HG02973 (cell line): Measurements from ENCODE around the gene DIPK1B.
"Not testable (repeated sequence)": the region's sequence is repeated elsewhere in the genome, so short reads cannot be mapped to it uniquely, and the experiment has no call there.

ENCODE experiments used
- ATAC-seq: cut with Tn5 transposase; IDR thresholded peaks from one replicate; pipeline ENCODE4 v1.9.1; 2021; ENCODE audit warnings: moderate library complexity; ENCODE audit not compliant: unreplicated experiment

Gene DIPK1B

GRCh38 chr9:136748666-136749611, 36.6 kb downstream of the DIPK1B start:
- no peak for ATAC-seq

- no peak for ATAC-seq
Observed at GRCh38 chr9:136750526-136750925, 38.2 kb downstream of the DIPK1B start.

- no peak for ATAC-seq
Observed at GRCh38 chr9:136751244-136751643, 38.9 kb downstream of the DIPK1B start.

GRCh38 chr9:136751814-136752213, 39.4 kb downstream of the DIPK1B start:
- ATAC-seq = no peak

- ATAC-seq = no peak
Observed at GRCh38 chr9:136753371-136754058, 41.1 kb downstream of the DIPK1B start.

GRCh38 chr9:136754059-136754572, 41.7 kb downstream of the DIPK1B start:
- ATAC-seq = no peak

GRCh38 chr9:136754626-136755301, 42.4 kb downstream of the DIPK1B start:
- ATAC-seq = no peak

GRCh38 chr9:136755302-136756133, 43.1 kb downstream of the DIPK1B start:
- not testable (repeated sequence) for ATAC-seq

GRCh38 chr9:136756134-136756438, 43.7 kb downstream of the DIPK1B start:
- ATAC-seq = no peak

- ATAC-seq = no peak
Observed at GRCh38 chr9:136756836-136757235, 44.5 kb downstream of the DIPK1B start.

- ATAC-seq = no peak
Observed at GRCh38 chr9:136757328-136757727, 45.0 kb downstream of the DIPK1B start.

- ATAC-seq = no peak
Observed at GRCh38 chr9:136757751-136758140, 45.4 kb downstream of the DIPK1B start.

- no peak for ATAC-seq
Observed at GRCh38 chr9:136759001-136759400, 46.6 kb downstream of the DIPK1B start.

GRCh38 chr9:136759436-136760325, 47.3 kb downstream of the DIPK1B start:
- no peak for ATAC-seq

GRCh38 chr9:136760424-136760823, 48.1 kb downstream of the DIPK1B start:
- no peak for ATAC-seq

GRCh38 chr9:136760834-136761544, 48.6 kb downstream of the DIPK1B start:
- not testable (repeated sequence) for ATAC-seq

- no peak for ATAC-seq
Observed at GRCh38 chr9:136761545-136761981, 49.2 kb downstream of the DIPK1B start.

GRCh38 chr9:136762221-136762691, 49.9 kb downstream of the DIPK1B start:
- ATAC-seq = no peak
